MCF 10A (cell line): ENCODE measurements around the gene ANKRD44. TPM values are rescaled to one million over a fixed set of nuclear protein-coding genes. Genes with fewer than 3 reads are reported as not detected.
A peak's percentile ranks its signal among the peaks of the same experiment; 100 is the strongest.
"Not testable (repeated sequence)": the region's sequence is repeated elsewhere in the genome, so short reads cannot be mapped to it uniquely, and the experiment has no call there.

Source experiments
- BruUV-seq: library from RNA; stranded (reverse); fragments of 400-500 nt; replicated peaks from 2 replicates; lab custom pipeline; 2021; lab: Mats Ljungman, UMichigan
- CTCF ChIA-PET: fragments of 300-600 bp; sonication (Branson Sonifier 250); formaldehyde crosslinking; extraction: SDS; loops from one replicate; lab custom pipeline; 2021; ENCODE audit warnings: antibody characterized with exemption, inconsistent platforms; lab: Yijun Ruan, JAX
- POLR2A ChIA-PET: fragments of 300-600, 350-650 bp; sonication (Branson Sonifier 250); formaldehyde crosslinking; extraction: SDS; loops from one replicate; lab custom pipeline; 2020; ENCODE audit warnings: antibody characterized with exemption, inconsistent platforms; lab: Yijun Ruan, JAX
- DNase-seq: peaks from one replicate; pipeline ENCODE4 v3.0.0-alpha.2; 2018; ENCODE audit not compliant: unreplicated experiment
- H3K27ac Mint-ChIP-seq: one replicate; pipeline ENCODE4 v1.8.0; 2022; ENCODE audit warnings: mild to moderate bottlenecking, low read depth, mixed read lengths; ENCODE audit not compliant: unreplicated experiment
- H3K27me3 Mint-ChIP-seq: one replicate; pipeline ENCODE4 v1.8.0; 2022; ENCODE audit warnings: mixed read lengths; ENCODE audit not compliant: insufficient read depth, unreplicated experiment
- H3K36me3 Mint-ChIP-seq: one replicate; pipeline ENCODE4 v1.8.0; 2022; ENCODE audit warnings: mild to moderate bottlenecking, moderate library complexity, mixed read lengths; ENCODE audit not compliant: insufficient read depth, unreplicated experiment
- H3K4me1 Mint-ChIP-seq: one replicate; pipeline ENCODE4 v1.8.0; 2022; ENCODE audit warnings: mixed read lengths; ENCODE audit not compliant: insufficient read depth, unreplicated experiment
- H3K4me3 Mint-ChIP-seq: one replicate; pipeline ENCODE4 v1.8.0; 2022; ENCODE audit warnings: mild to moderate bottlenecking, moderate library complexity, mixed read lengths; ENCODE audit not compliant: unreplicated experiment
- H3K9me3 Mint-ChIP-seq: one replicate; pipeline ENCODE4 v1.8.0; 2022; ENCODE audit warnings: mixed read lengths; ENCODE audit not compliant: unreplicated experiment
- intact Hi-C: fragments of 100-400 bp; cut with micrococcal nuclease; formaldehyde crosslinking; loops from 2 replicates; pipeline ENCODE4 v1.14.1; 2022
- total RNA-seq: library from RNA; stranded (reverse); gene quantifications from 2 replicates; pipeline ENCODE4 v1.2.3, GENCODE V29; 2022
- TF ChIP-seq, protein P1 (sequence below): fragments of 200-600 bp; IDR thresholded peaks from one replicate; pipeline ENCODE4 v1.8.0; 2022; ENCODE audit warnings: antibody characterized with exemption, mild to moderate bottlenecking; ENCODE audit not compliant: unreplicated experiment

Gene ANKRD44
- total RNA-seq, 1 experiment from 2014 or later = 6.9 TPM

DNA sequence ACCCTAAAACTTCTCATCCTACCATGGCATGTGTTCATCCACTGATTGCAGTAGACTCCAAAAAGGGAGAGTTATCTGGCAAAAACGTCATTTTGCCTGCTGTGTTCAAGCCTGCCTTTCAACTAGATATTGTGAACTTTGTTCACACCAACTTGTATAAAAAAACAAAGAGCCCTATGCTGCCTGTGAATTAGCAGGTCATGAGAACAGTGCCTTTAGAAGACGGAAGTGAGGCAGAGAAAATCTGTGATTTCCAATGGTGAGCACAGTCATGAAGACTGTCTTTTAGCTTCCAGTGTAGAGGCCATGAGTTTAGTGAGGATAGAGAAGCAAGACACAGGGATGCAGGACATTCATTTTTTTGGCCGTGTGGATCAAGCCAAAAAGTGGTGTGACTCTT, 280.5 kb downstream of the ANKRD44 start:
- H3K27ac Mint-ChIP-seq = no peak overlapping the region
- no peak overlapping the region for H3K4me3 Mint-ChIP-seq
- no peaks in the 10 kb centered on the region for H3K9me3 Mint-ChIP-seq
- TF ChIP-seq, protein P1, sequence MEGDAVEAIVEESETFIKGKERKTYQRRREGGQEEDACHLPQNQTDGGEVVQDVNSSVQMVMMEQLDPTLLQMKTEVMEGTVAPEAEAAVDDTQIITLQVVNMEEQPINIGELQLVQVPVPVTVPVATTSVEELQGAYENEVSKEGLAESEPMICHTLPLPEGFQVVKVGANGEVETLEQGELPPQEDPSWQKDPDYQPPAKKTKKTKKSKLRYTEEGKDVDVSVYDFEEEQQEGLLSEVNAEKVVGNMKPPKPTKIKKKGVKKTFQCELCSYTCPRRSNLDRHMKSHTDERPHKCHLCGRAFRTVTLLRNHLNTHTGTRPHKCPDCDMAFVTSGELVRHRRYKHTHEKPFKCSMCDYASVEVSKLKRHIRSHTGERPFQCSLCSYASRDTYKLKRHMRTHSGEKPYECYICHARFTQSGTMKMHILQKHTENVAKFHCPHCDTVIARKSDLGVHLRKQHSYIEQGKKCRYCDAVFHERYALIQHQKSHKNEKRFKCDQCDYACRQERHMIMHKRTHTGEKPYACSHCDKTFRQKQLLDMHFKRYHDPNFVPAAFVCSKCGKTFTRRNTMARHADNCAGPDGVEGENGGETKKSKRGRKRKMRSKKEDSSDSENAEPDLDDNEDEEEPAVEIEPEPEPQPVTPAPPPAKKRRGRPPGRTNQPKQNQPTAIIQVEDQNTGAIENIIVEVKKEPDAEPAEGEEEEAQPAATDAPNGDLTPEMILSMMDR = no peak
- DNase-seq = no peak
- intact Hi-C loops = no loop called here
- no peaks in the 10 kb centered on the region for H3K4me1 Mint-ChIP-seq
- H3K36me3 Mint-ChIP-seq = no peaks in the 10 kb centered on the region
- BruUV-seq = no TSS peak
- ChIA-PET CTCF (no interaction called here), POLR2A (interaction anchor here (0.5 kb wide), 1 partner anchor 791 kb away, joined by 3 read pairs; no protein-coding TSS in a partner anchor)
- H3K27me3 Mint-ChIP-seq = no peaks in the 10 kb centered on the region

DNA sequence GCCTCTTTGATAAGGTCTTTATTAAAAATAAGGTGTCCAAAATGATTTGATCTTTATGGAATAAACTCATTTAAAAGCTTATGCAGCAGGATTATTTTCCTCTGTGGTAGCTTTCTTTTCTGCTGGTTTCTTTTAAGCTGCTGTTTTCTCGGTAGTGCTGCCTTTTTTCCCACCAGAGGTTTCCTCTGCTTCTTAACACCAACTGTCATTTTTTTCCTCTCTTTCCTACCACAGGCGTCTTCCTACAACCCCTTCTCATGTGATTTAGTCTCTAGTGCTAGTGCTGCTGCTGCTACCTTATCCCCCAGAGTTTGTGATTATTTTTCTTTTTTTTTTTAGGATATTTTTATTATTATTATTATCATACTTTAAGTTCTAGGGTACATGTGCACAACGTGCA, 281.9 kb downstream of the ANKRD44 start:
- POLR2A ChIA-PET = interaction anchor here (0.5 kb wide), 1 partner anchor 80 kb away, joined by 3 read pairs; no protein-coding TSS in a partner anchor
- H3K36me3 Mint-ChIP-seq = no peaks in the 10 kb centered on the region
- H3K9me3 Mint-ChIP-seq = no peaks in the 10 kb centered on the region
- H3K27ac Mint-ChIP-seq = no peak overlapping the region
- intact Hi-C loops = no loop called here
- CTCF ChIA-PET = interaction anchor here (0.7 to 2.0 kb wide), 2 partner anchors 17 to 26 kb away, joined by 3 to 13 read pairs; no protein-coding TSS in a partner anchor
- DNase-seq = no peak
- no peaks in the 10 kb centered on the region for H3K4me1 Mint-ChIP-seq
- no peaks in the 10 kb centered on the region for H3K27me3 Mint-ChIP-seq
- BruUV-seq = no TSS peak
- H3K4me3 Mint-ChIP-seq = no peak overlapping the region
- TF ChIP-seq, protein P1 = no peak

- H3K27me3 Mint-ChIP-seq = no peaks in the 10 kb centered on the region
- BruUV-seq = no TSS peak
- intact Hi-C loops = no loop called here
Observed at GRCh38 chr2:197028230-197028629, 282.4 kb downstream of the ANKRD44 start.

GRCh38 chr2:197024206-197024605, 286.4 kb downstream of the ANKRD44 start:
- intact Hi-C loops = no loop called here
- TF ChIP-seq, protein P1 = no peak
- Mint-ChIP-seq H3K36me3 (no peaks in the 10 kb centered on the region), H3K27ac (no peak overlapping the region), H3K27me3 (no peaks in the 10 kb centered on the region), H3K4me3 (no peak overlapping the region), H3K9me3 (no peaks in the 10 kb centered on the region), H3K4me1 (no peaks in the 10 kb centered on the region)
- DNase-seq = no peak
- BruUV-seq = no TSS peak
- ChIA-PET POLR2A (no interaction called here), CTCF (interaction anchor here (0.9 kb wide), 1 partner anchor 9 kb away, joined by 3 read pairs; no protein-coding TSS in a partner anchor)

More at GRCh38 chr2:197028230-197028629, 282.4 kb downstream of the ANKRD44 start:
- no peak overlapping the region for H3K4me3 Mint-ChIP-seq
- peak; percentile 34 for DNase-seq
- no peaks in the 10 kb centered on the region for H3K9me3 Mint-ChIP-seq
- no peak overlapping the region for H3K27ac Mint-ChIP-seq
- H3K36me3 Mint-ChIP-seq = no peaks in the 10 kb centered on the region
- no peaks in the 10 kb centered on the region for H3K4me1 Mint-ChIP-seq
- CTCF ChIA-PET = interaction anchor here (0.7 to 2.0 kb wide), 2 partner anchors 17 to 27 kb away, joined by 3 to 13 read pairs; no protein-coding TSS in a partner anchor
- TF ChIP-seq, protein P1 = no peak
- POLR2A ChIA-PET = interaction anchor here (0.5 to 0.6 kb wide), 2 partner anchors 80 to 103 kb away, joined by 3 read pairs; no protein-coding TSS in a partner anchor

DNA sequence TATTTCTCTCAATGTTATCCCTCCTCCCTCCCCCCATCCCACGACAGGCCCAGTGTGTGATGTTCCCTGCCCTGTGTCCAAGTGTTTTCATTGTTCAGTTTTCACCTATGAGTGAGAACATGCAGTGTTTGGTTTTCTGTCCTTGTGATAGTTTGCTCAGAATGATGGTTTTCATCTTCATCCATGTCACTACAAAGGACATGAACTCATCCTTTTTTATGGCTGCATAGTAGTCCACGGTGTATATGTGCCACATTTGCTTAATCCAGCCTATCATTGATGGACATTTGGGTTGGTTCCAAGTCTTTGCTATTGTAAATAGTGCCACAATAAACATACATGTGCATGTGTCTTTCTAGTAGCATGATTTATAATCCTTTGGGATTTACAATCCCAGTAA, 289.7 kb downstream of the ANKRD44 start:
- H3K9me3 Mint-ChIP-seq, H3K4me3 Mint-ChIP-seq, DNase-seq, CTCF ChIA-PET, H3K27me3 Mint-ChIP-seq, H3K36me3 Mint-ChIP-seq, BruUV-seq, POLR2A ChIA-PET, H3K4me1 Mint-ChIP-seq, intact Hi-C loops, H3K27ac Mint-ChIP-seq: not testable (repeated sequence)
